CD4-positive, alpha-beta T cell treated with Interleukin-2 at 100 ng/mL for 4 hours (primary cell): Measurements from ENCODE around the gene SUDS3.

Source experiments
- DNase-seq: peaks from one replicate; pipeline ENCODE4 v3.0.0-alpha.2; 2020; ENCODE audit warnings: low spot score

The SUDS3 gene

GRCh38 chr12:118357257-118358007, 18.9 kb upstream of the SUDS3 start:
- peak; percentile 71 for DNase-seq

- DNase-seq = no peak
These were observed 18.4 kb upstream of the SUDS3 start for GRCh38 chr12:118358008-118358359.

GRCh38 chr12:118358612-118359540, 17.5 kb upstream of the SUDS3 start:
- peak; percentile 27 for DNase-seq

GRCh38 chr12:118359541-118359915, 16.8 kb upstream of the SUDS3 start:
- DNase-seq = peak; percentile 56

GRCh38 chr12:118361092-118361404, 15.3 kb upstream of the SUDS3 start:
- DNase-seq = no peak

- no peak for DNase-seq
These were observed 14.5 kb upstream of the SUDS3 start for GRCh38 chr12:118361889-118362288.

- no peak for DNase-seq
These were observed 7.5 kb upstream of the SUDS3 start for GRCh38 chr12:118368821-118369220.

GRCh38 chr12:118370601-118371000, 5.8 kb upstream of the SUDS3 start:
- no peak for DNase-seq

- DNase-seq = no peak
These were observed 4.8 kb upstream of the SUDS3 start for GRCh38 chr12:118371321-118372282.

- DNase-seq = peak; percentile 99
These were observed 3.5 kb upstream of the SUDS3 start, which contains the start of gene TAOK3 for GRCh38 chr12:118372541-118373495. Gene TAOK3, minus strand, starts transcription at chr12:118372907. Its CDS starts 117,340 bp downstream, at chr12:118255567.

GRCh38 chr12:118373616-118374015, 2.7 kb upstream of the SUDS3 start:
- no peak for DNase-seq

- no peak for DNase-seq
These were observed 2.1 kb upstream of the SUDS3 start for GRCh38 chr12:118374126-118374725.

- DNase-seq = no peak
These were observed 1.4 kb upstream of the SUDS3 start for GRCh38 chr12:118374909-118375308.

- no peak for DNase-seq
These were observed 1.0 kb upstream of the SUDS3 start for GRCh38 chr12:118375348-118375747.

GRCh38 chr12:118377021-118377883, 897 bp downstream of the SUDS3 start:
- no peak for DNase-seq

GRCh38 chr12:118377884-118378470, 1.6 kb downstream of the SUDS3 start:
- DNase-seq = peak; percentile 81

- DNase-seq = no peak
These were observed 15.1 kb downstream of the SUDS3 start for GRCh38 chr12:118391424-118391823.

- no peak for DNase-seq
These were observed 15.5 kb downstream of the SUDS3 start for GRCh38 chr12:118391836-118392235.
